A673 (cell line): ENCODE measurements around the gene P2RX6. TPM values are rescaled to one million over a fixed set of nuclear protein-coding genes. Genes with fewer than 3 reads are reported as not detected.

ENCODE experiments used
- BruUV-seq: library from RNA; stranded (reverse); fragments of 400-500 nt; replicated peaks from 2 replicates; lab custom pipeline; 2021; lab: Mats Ljungman, UMichigan
- CTCF ChIA-PET: fragments of 300-600 bp; sonication (Branson Sonifier 250); formaldehyde crosslinking; loops from one replicate; lab custom pipeline; 2022; ENCODE audit warnings: antibody characterized with exemption; lab: Charles Lee
- POLR2A ChIA-PET: fragments of 300-600 bp; sonication (Branson Sonifier 250); formaldehyde crosslinking; loops from one replicate; lab custom pipeline; 2022; ENCODE audit warnings: antibody characterized with exemption; ENCODE audit not compliant: low non-redundant PET; lab: Charles Lee
- DNase-seq: peaks from one replicate; pipeline ENCODE4 v3.0.0-alpha.2; 2015; ENCODE audit warnings: low spot score
- H3K27ac ChIP-seq: fragments of 200-600 bp; sonication (generic); 2 replicates; pipeline ENCODE4 v1.5.1; 2016; ENCODE audit warnings: mixed run types, low read depth, mild to moderate bottlenecking, mixed read lengths, antibody characterized with exemption, low read length; ENCODE audit not compliant: poor library complexity, severe bottlenecking
- H3K27me3 ChIP-seq: fragments of 200-600 bp; sonication (generic); replicated peaks from 2 replicates; pipeline ENCODE4 v1.6.1; 2017; ENCODE audit warnings: mixed run types, low read depth, mild to moderate bottlenecking, mixed read lengths, antibody characterized with exemption, low read length; ENCODE audit not compliant: insufficient read depth, poor library complexity
- H3K36me3 ChIP-seq: fragments of 200-600 bp; sonication (generic); 2 replicates; pipeline ENCODE4 v1.6.1; 2016; ENCODE audit warnings: mixed run types, mild to moderate bottlenecking, mixed read lengths, antibody characterized with exemption, low read length; ENCODE audit not compliant: insufficient read depth, poor library complexity, severe bottlenecking
- H3K4me1 ChIP-seq: fragments of 200-600 bp; sonication (generic); 2 replicates; pipeline ENCODE4 v1.6.1; 2017; ENCODE audit warnings: mixed run types, mild to moderate bottlenecking, mixed read lengths, antibody characterized with exemption, low read length; ENCODE audit not compliant: insufficient read depth, poor library complexity, severe bottlenecking
- H3K4me3 ChIP-seq: fragments of 200-600 bp; sonication (generic); 2 replicates; pipeline ENCODE4 v1.5.1; 2016; ENCODE audit warnings: low read depth, mixed run types, mild to moderate bottlenecking, mixed read lengths, low read length; ENCODE audit not compliant: poor library complexity, severe bottlenecking
- H3K9me3 ChIP-seq: fragments of 200-600 bp; sonication (generic); 2 replicates; pipeline ENCODE4 v1.6.1; 2016; ENCODE audit warnings: mixed run types, low read depth, mild to moderate bottlenecking, mixed read lengths, antibody characterized with exemption, low read length; ENCODE audit not compliant: poor library complexity, severe bottlenecking
- EZH2 ChIP-seq: fragments of 200-600 bp; sonication (generic); IDR thresholded peaks from 2 replicates; pipeline ENCODE4 v1.6.1; 2017; ENCODE audit warnings: borderline replicate concordance, low read depth, mild to moderate bottlenecking, mixed read lengths, antibody characterized with exemption, low read length; ENCODE audit not compliant: poor library complexity, severe bottlenecking
- intact Hi-C: fragments of 100-400 bp; cut with micrococcal nuclease; formaldehyde crosslinking; loops from one replicate; pipeline ENCODE4 v1.10.0; 2022; ENCODE audit not compliant: unreplicated experiment
- total RNA-seq: library from RNA; stranded (reverse); gene quantifications from 2 replicates; pipeline ENCODE4 v1.2.3, GENCODE V29; 2021
- TF ChIP-seq, protein P1 (sequence below): fragments of 300-800, 200-600 bp; sonication (generic); conservative IDR thresholded peaks from 2 replicates; pipeline ENCODE4 v1.5.1; 2017; ENCODE audit warnings: low read depth, mild to moderate bottlenecking, antibody characterized with exemption, low read length, moderate library complexity, mixed read lengths

The P2RX6 gene
- total RNA-seq, 1 experiment from 2014 or later, result 0.43 TPM

DNA sequence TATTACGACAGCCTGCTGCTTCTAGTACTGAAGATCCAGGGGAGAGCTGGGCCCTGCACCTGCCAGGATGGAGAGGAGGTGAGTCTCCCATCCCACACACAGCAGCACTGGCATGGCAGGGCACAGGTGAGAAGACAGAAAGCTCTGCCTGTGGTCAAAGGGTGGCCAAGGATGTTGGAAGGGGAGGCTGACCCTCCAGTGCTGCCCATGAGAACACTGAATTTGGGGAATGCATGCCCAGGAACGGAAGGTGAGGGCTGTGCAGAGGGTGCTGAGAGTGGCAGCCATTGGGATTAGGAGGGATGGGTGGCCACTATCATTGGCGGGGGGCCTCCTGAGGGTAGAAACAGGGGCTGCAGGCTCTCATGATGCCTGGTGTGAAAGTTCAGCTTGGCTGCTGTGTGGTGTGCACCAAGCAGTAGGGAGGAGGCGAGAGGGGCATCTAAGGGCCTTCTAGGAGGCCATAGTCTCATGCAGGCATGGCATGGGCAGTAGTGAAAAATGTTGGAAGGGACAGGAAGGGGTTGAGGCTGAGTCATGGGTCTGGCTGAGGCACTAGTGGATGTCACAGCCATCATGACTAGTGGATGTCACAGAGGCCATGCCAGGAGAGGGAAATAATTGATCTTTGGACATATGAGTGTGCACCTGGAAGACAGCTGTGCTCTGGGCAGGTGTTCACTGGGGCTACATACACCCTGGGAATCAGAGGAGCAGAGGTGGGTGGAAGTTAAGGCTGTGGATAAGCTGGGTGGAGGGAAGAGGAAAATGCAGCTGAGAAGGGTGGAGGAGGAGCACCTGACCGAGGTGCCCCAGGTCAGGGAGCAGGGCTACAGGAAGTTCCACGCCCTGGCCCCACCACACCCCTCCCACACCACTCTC lies 28.3 kb downstream of the P2RX6 start:
- intact Hi-C loops, result no loop called here
- TF ChIP-seq, protein P1, sequence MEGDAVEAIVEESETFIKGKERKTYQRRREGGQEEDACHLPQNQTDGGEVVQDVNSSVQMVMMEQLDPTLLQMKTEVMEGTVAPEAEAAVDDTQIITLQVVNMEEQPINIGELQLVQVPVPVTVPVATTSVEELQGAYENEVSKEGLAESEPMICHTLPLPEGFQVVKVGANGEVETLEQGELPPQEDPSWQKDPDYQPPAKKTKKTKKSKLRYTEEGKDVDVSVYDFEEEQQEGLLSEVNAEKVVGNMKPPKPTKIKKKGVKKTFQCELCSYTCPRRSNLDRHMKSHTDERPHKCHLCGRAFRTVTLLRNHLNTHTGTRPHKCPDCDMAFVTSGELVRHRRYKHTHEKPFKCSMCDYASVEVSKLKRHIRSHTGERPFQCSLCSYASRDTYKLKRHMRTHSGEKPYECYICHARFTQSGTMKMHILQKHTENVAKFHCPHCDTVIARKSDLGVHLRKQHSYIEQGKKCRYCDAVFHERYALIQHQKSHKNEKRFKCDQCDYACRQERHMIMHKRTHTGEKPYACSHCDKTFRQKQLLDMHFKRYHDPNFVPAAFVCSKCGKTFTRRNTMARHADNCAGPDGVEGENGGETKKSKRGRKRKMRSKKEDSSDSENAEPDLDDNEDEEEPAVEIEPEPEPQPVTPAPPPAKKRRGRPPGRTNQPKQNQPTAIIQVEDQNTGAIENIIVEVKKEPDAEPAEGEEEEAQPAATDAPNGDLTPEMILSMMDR, result no peak
- no peak for TF ChIP-seq EZH2
- POLR2A ChIA-PET, result no interaction called here

DNA sequence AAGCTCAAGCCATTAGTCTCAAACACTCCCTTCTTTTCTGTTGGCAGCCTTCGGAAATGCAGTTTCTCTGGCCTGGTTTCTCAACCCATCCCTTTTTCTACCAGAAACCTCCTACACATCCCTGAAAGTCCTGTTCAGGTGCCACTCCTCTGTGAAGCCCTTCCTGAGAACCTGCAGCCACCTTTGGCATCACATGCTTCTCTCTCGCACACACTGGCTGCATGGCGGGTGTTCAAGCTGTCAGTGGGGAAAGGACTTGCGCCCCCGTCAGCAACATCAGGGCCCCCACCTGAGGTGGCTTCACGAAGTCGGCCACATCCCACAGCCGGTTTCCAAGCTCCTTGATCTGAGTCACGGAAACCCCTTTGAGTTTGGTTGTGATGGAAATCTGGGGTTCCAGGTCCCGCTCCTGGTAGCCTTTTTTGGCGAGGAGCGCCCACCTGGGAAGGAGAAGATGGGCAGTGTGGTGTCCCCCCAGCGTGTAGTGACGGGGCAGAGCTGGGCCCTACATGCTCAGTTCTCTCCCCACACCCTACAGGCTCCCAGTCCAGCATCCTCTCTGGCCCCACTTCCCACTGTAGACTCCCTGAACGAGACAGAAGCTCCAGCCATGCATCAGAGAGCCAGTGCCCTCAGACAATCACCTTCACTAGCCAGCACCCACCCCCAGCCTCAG lies 29.0 kb downstream of the P2RX6 start:
- no peaks in the 10 kb centered on the region for H3K36me3 ChIP-seq
- no peak for TF ChIP-seq EZH2
- TF ChIP-seq, protein P1, result no peak
- H3K4me1 ChIP-seq, result peaks cover 10% of the 10 kb centered on the region
- CTCF ChIA-PET, result no interaction called here
- no peak for DNase-seq
- no peaks in the 10 kb centered on the region for H3K9me3 ChIP-seq
- intact Hi-C loops, result no loop called here
- no peak overlapping the region for H3K27ac ChIP-seq
- H3K27me3 ChIP-seq, result no peaks in the 10 kb centered on the region
- POLR2A ChIA-PET, result no interaction called here
- BruUV-seq, result no TSS peak
- H3K4me3 ChIP-seq, result no peak overlapping the region

More for the DNA sequence above, 28.3 kb downstream of the P2RX6 start:
- H3K4me1 ChIP-seq, result peaks cover 10% of the 10 kb centered on the region
- H3K36me3 ChIP-seq, result no peaks in the 10 kb centered on the region
- no peaks in the 10 kb centered on the region for H3K27me3 ChIP-seq
- H3K9me3 ChIP-seq, result no peaks in the 10 kb centered on the region
- CTCF ChIA-PET, result no interaction called here
- no peak overlapping the region for H3K4me3 ChIP-seq
- no peak overlapping the region for H3K27ac ChIP-seq
- BruUV-seq, result no TSS peak
- DNase-seq, result no peak

GRCh38 chr22:21044931-21045584 lies 30.1 kb downstream of the P2RX6 start:
- CTCF ChIA-PET, result no interaction called here
- POLR2A ChIA-PET, result interaction anchor here (0.6 kb wide), 1 partner anchor 8 kb away, joined by 4 read pairs; no protein-coding TSS in a partner anchor
- no peak for TF ChIP-seq EZH2
- TF ChIP-seq, protein P1, result no peak
- no TSS peak for BruUV-seq
- no peaks in the 10 kb centered on the region for H3K27me3 ChIP-seq
- peaks cover 10% of the 10 kb centered on the region for H3K4me1 ChIP-seq
- intact Hi-C loops, result no loop called here
- DNase-seq, result peak; percentile 40
- H3K4me3 ChIP-seq, result peak overlapping the region; percentile 33
- no peak overlapping the region for H3K27ac ChIP-seq
- H3K9me3 ChIP-seq, result no peaks in the 10 kb centered on the region
- H3K36me3 ChIP-seq, result no peaks in the 10 kb centered on the region
